SK-N-DZ (cell line): ENCODE data around the gene IER3.
"Not testable (repeated sequence)": the region's sequence is repeated elsewhere in the genome, so short reads cannot be mapped to it uniquely, and the experiment has no call there.

ENCODE experiments used
- DNase-seq: peaks from one replicate; pipeline ENCODE4 v3.0.0-alpha.2; 2015; ENCODE audit warnings: low spot score

The IER3 gene

DNA sequence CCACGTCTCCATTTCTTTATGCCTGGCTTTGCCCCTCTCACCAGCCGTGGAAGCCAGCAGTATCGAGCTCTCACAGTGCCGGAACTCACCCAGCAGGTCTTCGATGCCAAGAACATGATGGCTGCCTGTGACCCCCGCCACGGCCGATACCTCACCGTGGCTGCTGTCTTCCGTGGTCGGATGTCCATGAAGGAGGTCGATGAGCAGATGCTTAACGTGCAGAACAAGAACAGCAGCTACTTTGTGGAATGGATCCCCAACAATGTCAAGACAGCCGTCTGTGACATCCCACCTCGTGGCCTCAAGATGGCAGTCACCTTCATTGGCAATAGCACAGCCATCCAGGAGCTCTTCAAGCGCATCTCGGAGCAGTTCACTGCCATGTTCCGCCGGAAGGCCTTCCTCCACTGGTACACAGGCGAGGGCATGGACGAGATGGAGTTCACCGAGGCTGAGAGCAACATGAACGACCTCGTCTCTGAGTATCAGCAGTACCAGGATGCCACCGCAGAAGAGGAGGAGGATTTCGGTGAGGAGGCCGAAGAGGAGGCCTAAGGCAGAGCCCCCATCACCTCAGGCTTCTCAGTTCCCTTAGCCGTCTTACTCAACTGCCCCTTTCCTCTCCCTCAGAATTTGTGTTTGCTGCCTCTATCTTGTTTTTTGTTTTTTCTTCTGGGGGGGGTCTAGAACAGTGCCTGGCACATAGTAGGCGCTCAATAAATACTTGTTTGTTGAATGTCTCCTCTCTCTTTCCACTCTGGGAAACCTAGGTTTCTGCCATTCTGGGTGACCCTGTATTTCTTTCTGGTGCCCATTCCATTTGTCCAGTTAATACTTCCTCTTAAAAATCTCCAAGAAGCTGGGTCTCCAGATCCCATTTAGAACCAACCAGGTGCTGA lies 20.3 kb downstream of the IER3 start:
- not testable (repeated sequence) for DNase-seq

DNA sequence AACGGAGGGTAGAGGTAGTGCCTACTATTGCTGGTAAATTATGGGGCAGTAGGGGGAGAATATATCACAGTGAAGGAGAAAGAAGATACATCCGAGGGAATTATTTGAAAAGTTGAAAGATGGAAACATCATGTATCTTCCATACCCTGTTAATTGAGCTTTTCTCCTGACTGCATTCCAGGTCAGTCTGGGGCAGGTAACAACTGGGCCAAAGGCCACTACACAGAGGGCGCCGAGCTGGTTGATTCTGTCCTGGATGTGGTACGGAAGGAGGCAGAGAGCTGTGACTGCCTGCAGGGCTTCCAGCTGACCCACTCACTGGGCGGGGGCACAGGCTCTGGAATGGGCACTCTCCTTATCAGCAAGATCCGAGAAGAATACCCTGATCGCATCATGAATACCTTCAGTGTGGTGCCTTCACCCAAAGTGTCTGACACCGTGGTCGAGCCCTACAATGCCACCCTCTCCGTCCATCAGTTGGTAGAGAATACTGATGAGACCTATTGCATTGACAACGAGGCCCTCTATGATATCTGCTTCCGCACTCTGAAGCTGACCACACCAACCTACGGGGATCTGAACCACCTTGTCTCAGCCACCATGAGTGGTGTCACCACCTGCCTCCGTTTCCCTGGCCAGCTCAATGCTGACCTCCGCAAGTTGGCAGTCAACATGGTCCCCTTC lies 21.0 kb downstream of the IER3 start:
- DNase-seq, result not testable (repeated sequence)

DNA sequence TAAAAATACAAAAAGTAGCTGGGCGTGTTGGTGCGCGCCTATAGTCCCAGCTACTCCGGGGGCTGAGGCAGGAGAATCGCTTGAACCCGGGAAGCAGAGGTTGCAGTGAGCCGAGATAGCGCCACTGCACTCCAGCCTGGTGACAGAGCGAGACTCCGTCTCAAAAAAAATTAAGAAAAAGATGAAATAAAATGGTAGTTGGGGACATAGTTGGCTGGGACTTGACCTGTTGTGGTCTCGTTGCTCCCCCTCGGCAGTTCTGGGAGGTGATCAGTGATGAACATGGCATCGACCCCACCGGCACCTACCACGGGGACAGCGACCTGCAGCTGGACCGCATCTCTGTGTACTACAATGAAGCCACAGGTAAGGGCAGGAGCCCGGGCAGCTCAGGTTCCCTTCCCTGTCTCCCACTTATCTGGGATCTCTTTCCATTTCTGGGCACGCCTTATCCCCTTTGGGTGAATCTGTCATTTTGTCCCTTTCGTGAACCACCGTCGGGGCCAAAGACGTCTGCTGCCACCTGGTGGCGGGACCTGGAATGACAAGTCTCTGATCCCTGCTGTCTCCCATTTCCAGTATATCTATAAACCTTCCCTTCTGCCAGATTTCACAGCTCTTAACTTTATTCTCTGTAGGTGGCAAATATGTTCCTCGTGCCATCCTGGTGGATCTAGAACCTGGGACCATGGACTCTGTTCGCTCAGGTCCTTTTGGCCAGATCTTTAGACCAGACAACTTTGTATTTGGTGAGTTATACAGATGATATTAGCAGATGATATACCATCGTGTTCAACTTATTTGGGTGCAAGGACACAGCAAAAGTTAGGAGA lies 21.9 kb downstream of the IER3 start:
- DNase-seq, result peak; percentile 81

DNA sequence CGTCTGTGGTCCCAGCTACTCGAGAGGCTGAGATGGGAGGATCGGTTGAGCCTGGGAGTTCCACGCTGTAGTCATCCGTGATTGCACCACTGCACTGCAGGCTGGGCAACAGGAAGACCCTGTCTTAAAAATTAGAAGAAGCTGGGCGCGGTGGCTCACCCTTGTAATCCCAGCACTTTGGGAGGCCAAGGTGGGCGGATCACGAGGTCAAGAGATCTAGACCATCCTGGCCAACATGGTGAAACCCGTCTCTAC lies 22.4 kb downstream of the IER3 start:
- DNase-seq, result not testable (repeated sequence)

DNA sequence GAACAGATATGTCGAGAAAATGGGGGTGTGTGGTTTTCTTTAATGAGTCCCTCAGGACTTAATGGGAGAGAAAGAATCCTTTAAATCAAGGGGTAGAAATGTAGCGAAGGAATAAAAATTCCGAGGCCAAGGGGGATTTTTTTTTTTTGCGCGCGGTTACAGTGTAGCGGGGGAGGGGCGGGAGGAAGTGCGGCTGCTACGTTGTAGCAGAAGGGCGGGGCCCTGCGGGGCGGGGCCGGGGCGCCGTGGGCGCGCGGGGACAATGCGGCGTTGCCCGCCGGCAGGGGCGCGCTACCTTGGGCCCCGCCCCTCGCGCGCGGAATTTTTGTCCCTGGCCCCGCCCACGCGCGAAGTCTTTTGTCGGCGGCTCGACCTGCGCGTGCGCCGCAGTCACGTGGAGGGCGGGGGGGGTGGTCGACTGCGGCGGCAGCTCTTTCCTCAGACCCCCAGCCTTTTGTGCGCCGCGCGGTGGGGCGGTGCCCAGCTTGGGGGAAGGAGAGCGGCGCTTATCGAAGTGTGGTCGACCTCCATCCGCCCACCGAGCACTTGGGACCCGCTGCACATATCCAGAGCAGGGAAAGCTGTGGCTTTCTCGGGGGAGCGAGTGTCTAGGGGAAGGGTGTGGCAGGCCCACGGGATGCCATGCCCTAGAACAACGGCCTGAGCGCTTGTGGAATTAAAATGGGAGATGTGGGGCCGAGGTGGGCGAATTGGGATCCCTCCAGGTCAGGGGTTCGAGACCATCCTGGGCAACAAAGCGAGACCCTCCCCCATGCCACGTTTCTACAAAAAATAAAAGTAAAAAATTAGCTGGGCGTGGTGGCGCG lies 22.9 kb downstream of the IER3 start:
- peak; percentile 83 for DNase-seq

DNA sequence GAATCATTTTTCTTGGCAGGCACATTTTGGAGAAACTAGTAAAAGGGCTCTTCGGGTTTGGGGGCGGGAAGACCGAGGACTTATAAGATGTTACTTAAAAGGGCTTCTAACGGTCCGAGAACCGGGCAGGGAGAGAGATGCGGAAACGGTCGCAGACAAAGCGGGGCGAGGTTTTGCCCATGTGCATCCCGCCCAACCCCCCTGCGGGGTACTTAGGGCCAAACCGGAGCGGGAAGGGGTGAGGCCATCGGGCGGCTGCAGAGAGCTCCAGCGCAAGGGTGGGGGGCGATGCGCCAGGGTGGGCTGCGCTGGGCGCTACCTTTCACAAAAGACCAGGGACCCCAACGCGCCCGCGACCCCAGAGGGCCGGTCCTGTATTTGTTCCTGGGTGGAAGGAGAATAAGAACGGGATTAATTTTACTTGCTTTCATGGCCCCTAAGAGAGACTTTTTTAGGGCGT lies 23.6 kb downstream of the IER3 start:
- peak; percentile 70 for DNase-seq

DNA sequence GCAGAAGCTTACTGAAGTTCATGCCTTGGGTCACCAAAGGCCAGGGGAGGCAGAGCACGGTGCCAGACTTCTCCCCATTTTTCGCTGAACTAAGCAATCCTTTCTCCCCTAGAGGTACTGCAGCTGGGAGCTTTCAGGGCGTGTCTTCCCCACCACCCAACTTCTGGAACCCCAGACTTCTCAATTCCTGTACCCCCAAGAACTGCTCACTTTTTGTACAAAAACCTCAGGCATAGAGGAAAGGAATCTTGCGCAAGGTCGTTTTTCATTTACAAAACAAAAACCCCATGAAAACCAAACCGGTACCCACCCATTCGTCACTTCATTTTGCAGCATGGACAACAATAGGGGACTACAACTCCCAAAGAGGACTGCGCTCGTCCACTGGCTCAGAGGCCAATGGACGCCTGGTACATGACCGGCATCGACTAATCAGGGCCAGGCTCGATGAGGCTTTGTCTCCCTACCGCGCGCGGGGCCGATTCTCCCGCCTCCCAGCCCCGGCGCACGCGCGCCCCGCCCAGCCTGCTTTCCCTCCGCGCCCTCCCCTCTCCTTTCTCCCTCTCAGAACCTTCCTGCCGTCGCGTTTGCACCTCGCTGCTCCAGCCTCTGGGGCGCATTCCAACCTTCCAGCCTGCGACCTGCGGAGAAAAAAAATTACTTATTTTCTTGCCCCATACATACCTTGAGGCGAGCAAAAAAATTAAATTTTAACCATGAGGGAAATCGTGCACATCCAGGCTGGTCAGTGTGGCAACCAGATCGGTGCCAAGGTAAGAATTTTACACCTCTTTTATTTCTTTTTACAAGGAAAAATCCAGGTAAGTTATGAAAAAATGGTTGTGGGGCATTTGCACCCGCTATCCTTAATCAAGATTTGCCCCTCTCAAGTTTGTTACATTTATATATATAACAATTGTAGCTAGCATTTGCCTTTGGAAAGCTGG lies 24.3 kb downstream of the IER3 start, which contains the start of gene TUBB:
Gene TUBB (plus strand): TSS at position 562 of the 947 bp plus-strand sequence. CDS start 155 bp downstream, at position 717.
- DNase-seq, result peak; percentile 98

DNA sequence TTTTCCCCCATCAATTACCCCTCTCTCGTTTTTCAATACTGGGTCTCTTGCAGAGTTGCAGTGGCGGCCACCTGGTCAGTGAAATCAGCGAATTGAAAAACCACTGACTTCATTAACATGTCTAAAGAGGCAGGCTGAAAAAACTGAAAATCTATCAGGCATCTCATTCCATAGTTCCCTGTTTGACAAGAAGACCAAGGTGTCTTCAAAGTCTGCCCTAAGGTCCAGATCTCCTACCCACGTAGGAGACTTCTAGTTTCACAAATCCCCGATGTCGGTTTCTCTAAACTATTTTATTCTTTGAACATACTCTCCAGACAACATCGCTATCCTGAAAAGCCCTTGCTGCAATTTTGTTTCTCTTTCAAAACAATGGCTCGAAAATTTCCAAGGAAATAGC lies 25.0 kb downstream of the IER3 start:
- peak; percentile 22 for DNase-seq

DNA sequence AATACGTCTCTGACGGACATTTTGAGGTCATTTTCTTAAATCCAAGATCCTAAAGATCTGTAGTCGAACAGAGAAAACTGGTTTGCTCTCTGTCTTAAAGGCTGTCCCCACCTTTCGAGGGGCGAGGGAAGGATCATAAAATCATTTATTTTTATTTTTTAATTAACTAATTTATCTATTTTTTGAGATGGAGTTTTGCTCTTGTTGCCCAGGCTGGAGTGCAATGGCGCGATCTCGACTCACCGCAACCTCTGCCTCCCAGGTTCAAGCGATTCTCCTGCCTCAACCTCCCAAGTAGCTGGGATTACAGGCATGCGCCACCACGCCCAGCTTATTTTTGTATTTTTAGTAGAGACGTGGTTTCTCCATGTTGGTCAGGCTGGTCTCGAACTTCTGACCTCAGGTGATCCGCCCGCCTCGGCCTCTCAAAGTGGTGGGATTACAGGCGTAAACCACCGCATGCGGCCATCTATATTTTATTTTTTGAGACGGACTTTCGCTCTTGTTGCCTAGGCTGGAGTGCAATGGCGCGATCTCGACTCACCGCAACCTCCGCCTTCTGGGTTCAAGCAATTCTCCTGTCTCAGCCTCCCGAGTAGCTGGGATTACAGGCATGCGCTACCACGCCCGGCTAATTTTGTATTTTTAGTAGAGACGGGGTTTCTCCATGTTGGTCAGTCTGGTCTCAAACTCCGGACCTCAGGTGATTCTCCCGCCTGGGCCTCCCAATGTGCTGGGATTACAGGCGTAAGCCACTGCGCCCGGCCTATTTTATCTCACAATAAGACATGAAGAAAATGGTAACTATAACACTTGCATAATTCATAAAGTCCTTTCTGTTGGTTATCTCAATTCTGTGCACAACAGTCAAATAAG lies 26.3 kb downstream of the IER3 start:
- not testable (repeated sequence) for DNase-seq

DNA sequence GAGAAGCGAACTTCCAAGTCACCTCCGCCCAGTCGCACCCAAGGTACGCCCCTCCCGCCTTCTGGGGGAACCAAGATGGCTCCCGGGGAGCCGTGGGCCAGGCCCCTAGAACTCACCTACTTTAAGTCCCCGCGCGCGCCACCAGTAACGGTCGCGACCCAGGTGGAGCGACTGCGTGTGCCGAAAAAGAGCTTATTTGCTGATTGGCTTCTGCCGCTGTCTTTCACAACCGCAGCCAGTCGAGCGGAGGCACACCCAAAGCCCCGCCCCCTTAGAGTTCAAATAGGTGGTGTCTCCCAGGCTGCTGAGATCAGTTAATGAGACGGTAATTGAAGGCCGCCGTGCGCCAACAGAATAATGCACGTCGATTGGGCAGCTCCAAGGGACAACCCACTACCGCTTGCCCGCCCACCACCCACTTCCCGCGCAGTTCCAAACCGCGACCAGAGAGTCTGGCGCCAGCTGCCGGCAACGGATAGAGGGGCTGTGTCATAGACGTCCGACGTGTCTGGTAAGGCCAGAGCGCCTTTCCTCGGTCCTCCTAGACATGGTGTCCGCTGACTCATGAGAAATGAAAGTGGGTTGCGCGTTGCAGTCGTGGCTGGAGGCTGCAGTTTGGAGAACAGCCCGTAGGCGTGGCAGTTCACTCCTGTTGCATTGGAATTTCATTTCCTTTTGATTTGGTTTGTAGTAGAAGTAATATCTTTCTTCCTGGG lies 27.1 kb downstream of the IER3 start, which contains the start of gene MDC1:
Gene MDC1 (minus strand): TSS at position 153 of the 716 bp plus-strand sequence. CDS start 2,106 bp downstream, outside the sequence.
- peak; percentile 100 for DNase-seq

DNA sequence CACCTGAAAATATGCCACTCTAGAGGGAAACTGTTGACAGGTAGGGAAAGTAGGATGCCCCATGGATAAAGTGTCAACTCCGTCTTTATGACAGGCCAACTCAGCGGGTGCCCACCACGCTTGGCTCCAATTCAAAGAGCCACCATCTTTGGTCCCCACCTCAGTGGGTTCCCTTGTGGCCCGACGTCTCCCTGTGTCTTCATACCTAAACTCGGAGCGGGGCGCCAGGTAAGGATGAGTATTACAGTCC lies 27.5 kb downstream of the IER3 start:
- no peak for DNase-seq

DNA sequence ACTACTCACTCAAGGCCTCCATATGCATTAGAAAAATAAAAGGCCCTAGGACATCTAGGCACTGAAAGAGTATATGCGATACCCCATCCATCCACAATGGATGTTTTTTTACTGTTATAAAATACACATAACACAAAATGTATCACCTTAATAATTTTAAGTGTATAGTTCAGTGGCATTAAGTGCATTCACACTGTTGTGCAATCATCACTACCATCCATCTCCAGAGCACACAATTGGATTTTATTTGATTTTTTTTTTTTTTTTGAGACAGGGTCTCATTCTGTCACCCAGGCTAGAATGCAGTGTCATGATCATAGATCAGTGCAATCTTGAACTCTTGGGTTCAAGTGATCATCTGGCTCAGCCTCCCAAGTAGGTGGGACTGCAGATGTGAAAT lies 30.1 kb downstream of the IER3 start:
- DNase-seq, result no peak

DNA sequence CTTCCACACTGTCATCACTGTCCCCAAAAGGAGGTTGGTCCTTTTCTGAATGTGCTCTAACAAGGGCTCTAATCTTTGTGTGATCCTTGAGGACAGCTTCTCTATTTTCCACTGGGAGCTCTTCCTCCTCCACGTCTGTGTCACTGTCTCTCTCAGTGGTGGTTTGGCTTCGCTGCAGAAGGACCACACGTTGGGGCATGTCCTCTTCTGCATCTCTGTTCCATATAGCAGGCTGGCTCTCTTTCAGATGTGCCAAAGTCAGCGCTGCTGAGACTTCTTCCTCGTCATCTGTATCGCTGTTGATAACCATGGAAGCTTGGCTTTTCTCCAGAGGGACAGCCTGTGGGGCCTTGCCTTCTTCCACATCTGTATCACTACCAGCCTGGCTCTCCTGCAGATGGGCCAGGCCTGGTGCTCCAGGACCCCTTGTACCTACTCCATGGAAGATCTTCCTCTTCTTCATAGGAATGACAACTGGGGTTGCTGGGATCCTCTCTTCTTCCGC lies 31.9 kb downstream of the IER3 start:
- DNase-seq, result no peak

DNA sequence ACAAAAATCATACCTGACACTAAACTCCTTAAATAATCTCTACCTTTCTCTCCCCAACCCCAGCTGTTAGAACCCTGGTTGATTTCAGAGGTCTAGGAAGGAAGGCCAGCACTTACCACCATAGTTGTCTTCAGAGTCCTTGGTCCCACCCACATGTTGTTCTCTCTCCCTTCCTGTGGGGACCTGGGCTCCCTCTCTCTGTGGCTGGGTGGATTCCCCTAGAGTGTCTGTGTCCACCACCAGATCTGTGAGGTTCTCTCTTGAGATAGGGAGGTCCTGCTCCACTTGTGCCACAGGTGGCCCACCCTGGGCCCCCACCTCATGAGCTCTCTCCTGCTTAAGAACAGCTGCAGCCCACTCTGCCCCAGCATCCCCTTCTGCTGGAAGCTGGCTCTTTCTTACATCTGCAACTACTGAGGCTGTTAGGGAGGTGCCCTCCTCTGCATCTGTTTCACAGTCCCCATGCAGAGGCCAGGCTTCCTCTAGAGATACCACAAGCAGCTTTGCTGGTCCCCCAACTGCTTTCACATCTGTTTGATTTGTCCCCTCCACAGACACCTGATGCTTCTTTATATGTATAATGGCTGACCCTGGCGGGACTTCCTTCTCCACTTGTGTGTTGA lies 32.5 kb downstream of the IER3 start:
- DNase-seq, result no peak

DNA sequence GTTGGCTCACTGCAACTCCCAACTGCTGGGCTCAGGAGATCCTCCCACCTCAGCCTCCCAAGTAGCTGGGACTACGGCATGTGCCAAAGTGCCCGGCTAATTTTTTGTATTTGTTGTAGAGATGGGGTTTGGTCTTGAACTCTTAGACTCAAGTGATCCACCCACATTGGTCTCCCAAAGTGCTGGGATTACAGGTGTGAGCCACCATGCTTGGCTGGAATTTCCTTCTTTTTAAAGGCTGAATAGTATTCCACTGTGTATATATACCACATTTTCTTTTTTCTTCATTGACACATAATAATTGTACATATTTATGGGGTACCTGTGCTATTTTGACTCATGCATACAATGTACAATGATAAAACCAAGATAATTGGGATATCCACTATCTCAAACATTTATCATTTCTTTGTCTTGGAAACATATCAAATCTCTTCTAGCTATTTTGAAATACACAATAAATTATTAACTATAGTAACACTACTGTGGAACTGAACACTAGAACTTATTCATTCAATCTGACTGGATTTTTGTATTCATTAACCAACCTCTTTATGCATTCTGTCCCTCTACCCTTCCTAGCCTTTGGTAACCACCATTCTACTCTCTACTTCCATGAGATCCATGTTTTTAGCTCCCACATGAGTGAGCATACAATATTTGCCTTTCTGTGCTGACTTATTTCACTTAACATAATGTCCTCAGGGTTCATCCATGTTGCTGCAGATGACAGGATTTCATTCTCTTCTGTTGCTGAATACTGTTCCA lies 35.1 kb downstream of the IER3 start:
- DNase-seq, result no peak

DNA sequence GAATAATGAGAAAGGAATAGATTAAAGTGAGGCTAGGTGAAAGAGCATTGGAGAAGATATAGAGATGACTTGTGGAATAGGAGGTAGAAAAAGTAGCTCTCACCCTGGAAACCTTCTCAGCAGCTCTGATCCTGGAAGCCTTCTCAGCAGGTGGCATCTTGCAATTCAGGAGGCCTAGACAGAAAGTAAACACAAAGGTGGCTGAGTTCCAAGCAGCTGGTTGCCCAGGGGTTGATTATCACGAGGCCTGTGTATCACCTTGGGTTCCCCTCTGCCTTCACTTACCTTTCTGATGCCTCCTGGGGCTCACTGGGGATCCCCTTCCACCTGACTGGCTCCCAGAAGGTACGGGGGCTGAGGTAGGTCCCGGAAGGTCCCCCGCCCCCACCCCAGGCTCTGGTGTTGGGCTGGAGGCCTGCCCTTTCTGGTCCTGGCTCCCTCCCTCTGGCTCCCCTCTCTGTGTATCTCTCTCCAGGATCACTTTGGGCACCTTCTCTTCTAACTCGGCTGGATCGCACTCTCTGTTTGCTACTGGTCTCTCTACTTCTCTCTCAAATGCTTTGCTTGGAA lies 37.0 kb downstream of the IER3 start:
- DNase-seq, result no peak

DNA sequence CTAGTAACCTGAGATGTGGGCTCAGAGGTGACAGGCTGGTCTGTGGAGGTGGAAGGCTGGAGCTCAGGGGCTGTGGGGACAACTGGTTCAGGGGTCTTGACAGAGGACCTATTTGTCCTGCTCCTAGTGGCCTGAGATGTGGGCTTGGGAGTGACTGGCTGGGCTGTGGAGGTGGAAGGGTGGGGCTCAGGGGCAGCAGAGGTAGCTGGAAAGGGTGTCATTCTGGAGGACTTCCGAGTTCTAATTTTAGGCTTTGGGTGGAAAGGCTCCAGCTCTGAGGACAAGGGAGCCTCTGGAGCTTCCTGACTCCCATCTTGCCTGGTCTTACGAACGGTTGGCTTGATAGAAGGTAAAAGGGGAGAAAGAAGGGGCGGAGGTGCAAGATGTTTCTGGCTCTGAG lies 38.7 kb downstream of the IER3 start:
- no peak for DNase-seq
